Lower lobe of right lung (tissue), 2 donors: Measurements from ENCODE around the gene PTPRK. TPM values are rescaled to one million over a fixed set of nuclear protein-coding genes. Genes with fewer than 3 reads are reported as not detected.

Experiments
- ATAC-seq, 2 donors: fragments of 200-7000 bp; cut with Tn5 transposase; one replicate each; pipeline ENCODE4 v1.9.1; 2020 to 2022; ENCODE audit warnings: mild to moderate bottlenecking in 2 of 2, moderate library complexity in 2 of 2
- DNase-seq: peaks from one replicate; pipeline ENCODE4 v3.0.0-alpha.2; 2020
- H3K27ac ChIP-seq: fragments of 200-600 bp; one replicate; pipeline ENCODE4 v1.8.0; 2022
- H3K27me3 ChIP-seq: fragments of 200-600 bp; one replicate; pipeline ENCODE4 v1.8.0; 2022; ENCODE audit warnings: low read depth
- H3K36me3 ChIP-seq: fragments of 200-600 bp; one replicate; pipeline ENCODE4 v1.8.0; 2022; ENCODE audit warnings: mild to moderate bottlenecking
- H3K4me1 ChIP-seq: fragments of 200-600 bp; one replicate; pipeline ENCODE4 v1.8.0; 2022
- H3K4me3 ChIP-seq: fragments of 200-600 bp; one replicate; pipeline ENCODE4 v1.8.0; 2022; ENCODE audit warnings: mild to moderate bottlenecking
- H3K9me3 ChIP-seq: fragments of 200-600 bp; one replicate; pipeline ENCODE4 v1.8.0; 2022
- intact Hi-C: fragments of 100-400 bp; cut with DNase I; formaldehyde crosslinking; loops from one replicate; pipeline ENCODE4 v1.11.0; 2022
- total RNA-seq: library from RNA; stranded (reverse); fragmentation: NEBNext Ultra II Directional; extraction: Animal tissue kit (Norgen Biotek cat#: 25700); gene quantifications from one replicate; pipeline ENCODE4 v1.2.1, GENCODE V29; 2021
- TF ChIP-seq, protein P1 (sequence below): fragments of 200-600 bp; IDR thresholded peaks from one replicate; pipeline ENCODE4 v1.8.0; 2022; ENCODE audit warnings: antibody characterized with exemption, mild to moderate bottlenecking
- donor health status: DM: no; HTN: yes; CAD: no; lungs with severe emphysema.

The PTPRK gene
- total RNA-seq, 1 donor from 2014 or later: 62.7 TPM

DNA sequence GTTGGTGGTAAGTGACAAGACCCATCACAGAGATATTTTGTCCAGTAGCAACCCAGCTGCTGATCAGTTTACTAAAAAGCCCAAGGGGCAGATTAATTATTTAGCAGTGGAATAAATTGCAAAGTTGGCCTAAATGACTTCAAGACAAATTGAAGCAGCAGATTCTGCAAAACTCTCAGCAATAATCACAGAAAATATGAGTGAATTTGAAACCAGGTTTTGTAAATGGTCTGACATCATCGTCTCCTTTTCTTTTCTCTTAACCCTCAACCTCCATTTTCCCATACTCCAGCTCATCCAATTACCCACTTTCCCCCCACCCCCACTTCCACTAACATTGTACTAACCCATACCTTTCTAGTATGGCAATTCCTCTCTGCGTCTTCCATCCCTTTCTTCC lies 11.3 kb upstream of the PTPRK start:
- no peak overlapping the region for H3K27ac ChIP-seq
- no peak for ATAC-seq

DNA sequence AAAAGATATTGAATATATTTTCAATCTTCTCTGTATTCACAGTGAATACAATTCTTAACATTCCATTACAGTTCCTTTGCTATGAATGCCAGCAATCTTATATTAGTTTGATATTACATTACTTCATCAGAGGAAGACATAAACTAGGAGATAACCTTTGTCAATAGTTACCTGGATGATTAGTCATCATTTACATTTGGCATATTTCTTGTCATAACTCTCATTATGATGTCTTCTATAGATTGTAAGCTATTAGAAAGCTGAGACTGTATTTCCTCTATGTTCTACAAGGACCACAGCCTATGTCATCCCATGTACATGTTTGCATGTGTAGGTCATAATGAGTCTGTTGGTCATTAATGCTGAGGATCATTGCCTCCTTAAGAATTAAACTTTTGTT lies 7.8 kb upstream of the PTPRK start:
- H3K4me3 ChIP-seq: no peak overlapping the region
- DNase-seq (no peak), ATAC-seq (no peak)
- no peak overlapping the region for H3K27ac ChIP-seq
- no peaks in the 10 kb centered on the region for H3K9me3 ChIP-seq
- TF ChIP-seq, protein P1, sequence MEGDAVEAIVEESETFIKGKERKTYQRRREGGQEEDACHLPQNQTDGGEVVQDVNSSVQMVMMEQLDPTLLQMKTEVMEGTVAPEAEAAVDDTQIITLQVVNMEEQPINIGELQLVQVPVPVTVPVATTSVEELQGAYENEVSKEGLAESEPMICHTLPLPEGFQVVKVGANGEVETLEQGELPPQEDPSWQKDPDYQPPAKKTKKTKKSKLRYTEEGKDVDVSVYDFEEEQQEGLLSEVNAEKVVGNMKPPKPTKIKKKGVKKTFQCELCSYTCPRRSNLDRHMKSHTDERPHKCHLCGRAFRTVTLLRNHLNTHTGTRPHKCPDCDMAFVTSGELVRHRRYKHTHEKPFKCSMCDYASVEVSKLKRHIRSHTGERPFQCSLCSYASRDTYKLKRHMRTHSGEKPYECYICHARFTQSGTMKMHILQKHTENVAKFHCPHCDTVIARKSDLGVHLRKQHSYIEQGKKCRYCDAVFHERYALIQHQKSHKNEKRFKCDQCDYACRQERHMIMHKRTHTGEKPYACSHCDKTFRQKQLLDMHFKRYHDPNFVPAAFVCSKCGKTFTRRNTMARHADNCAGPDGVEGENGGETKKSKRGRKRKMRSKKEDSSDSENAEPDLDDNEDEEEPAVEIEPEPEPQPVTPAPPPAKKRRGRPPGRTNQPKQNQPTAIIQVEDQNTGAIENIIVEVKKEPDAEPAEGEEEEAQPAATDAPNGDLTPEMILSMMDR: no peak
- no peaks in the 10 kb centered on the region for H3K27me3 ChIP-seq
- no peaks in the 10 kb centered on the region for H3K4me1 ChIP-seq
- H3K36me3 ChIP-seq: no peaks in the 10 kb centered on the region
- intact Hi-C loops: no loop called here

More for the DNA sequence above, 11.3 kb upstream of the PTPRK start:
- no peaks in the 10 kb centered on the region for H3K9me3 ChIP-seq
- DNase-seq: no peak
- intact Hi-C loops: no loop called here
- no peaks in the 10 kb centered on the region for H3K36me3 ChIP-seq
- H3K4me1 ChIP-seq: no peaks in the 10 kb centered on the region
- H3K27me3 ChIP-seq: no peaks in the 10 kb centered on the region
- TF ChIP-seq, protein P1: no peak
- no peak overlapping the region for H3K4me3 ChIP-seq

DNA sequence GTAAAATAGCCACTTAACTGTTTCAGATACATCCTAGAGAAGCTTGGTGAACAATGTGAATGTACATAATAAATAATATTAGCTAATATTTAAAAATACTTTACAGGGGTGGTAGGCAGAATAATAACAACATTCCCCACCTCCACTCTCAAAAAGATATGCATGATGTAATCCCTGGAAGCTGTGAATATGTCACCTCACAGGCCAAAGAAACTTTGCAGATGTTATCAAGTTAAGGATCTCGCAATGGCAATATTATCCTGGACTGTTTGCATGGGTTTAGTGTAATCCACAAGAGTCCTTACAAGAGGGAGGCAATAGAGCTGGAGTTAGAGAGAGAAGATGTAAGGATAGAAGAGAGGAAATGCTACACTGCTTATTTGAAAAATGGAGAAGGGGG lies 7.0 kb upstream of the PTPRK start:
- Histone ChIP-seq H3K4me1 (no peaks in the 10 kb centered on the region), H3K9me3 (no peaks in the 10 kb centered on the region), H3K27ac (no peak overlapping the region), H3K27me3 (no peaks in the 10 kb centered on the region), H3K4me3 (no peak overlapping the region), H3K36me3 (no peaks in the 10 kb centered on the region)
- TF ChIP-seq, protein P1: no peak
- intact Hi-C loops: no loop called here
- ATAC-seq: no peak
- DNase-seq: no peak

DNA sequence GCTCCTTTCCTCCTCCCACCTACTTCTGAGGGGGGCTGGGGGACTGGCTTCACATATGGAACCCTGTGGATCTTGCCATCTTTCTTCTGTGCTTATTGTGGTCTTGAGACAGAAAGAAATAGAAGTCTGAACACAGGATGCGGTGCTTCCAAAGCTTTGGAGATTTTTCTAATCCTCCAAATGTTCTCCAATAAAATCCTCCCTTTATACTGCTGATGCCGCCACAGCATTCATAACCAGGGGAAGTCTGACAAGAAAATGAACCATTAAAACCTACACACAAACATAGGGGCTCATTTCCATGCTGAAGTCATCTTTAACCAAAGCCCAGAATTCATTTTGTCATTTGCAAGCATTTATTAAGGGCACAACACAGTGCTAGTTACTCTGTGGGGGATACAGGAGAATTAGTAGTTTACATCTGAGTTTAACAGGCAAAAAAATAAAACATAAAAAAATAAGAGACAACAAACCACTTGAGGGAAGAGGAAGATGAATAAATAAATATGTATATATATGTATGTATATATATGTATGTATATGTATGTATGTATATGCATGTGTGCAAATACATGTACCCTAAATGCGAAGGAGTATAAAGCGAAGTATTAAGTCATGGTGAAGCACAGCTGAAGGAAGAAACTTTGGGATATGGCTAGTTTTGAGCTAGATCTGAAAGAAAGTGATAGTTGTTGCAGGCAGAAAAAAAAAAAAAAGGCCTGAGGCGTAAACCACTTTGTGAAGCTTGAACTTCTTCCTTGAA lies 5.9 kb upstream of the PTPRK start:
- DNase-seq (no peak), ATAC-seq (no peak)
- Histone ChIP-seq H3K36me3 (no peaks in the 10 kb centered on the region), H3K9me3 (no peaks in the 10 kb centered on the region), H3K4me3 (no peak overlapping the region), H3K4me1 (peaks cover 2% of the 10 kb centered on the region), H3K27ac (no peak overlapping the region), H3K27me3 (no peaks in the 10 kb centered on the region)
- intact Hi-C loops: no loop called here
- TF ChIP-seq, protein P1: no peak

DNA sequence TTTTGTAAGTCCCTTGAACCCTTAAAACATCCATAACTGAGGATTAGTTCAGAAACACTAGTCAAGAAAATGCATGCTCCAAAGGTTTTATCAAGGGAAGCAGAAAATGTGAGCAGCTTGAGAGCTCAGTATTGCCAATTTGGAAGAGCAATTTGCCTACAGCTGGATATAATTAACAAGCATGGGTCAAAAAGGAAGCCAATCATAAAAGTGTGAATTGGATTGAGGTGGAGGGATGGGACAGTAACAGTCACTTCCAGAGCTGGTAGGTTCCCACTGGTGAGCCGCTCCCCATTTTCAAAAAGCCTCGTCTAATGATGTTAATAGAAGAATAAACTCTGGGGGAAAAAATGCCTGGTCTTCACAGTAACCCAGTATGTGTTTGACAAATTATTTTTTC lies 5.0 kb upstream of the PTPRK start:
- TF ChIP-seq, protein P1: no peak
- ATAC-seq (no peak), DNase-seq (no peak)
- no peaks in the 10 kb centered on the region for H3K27me3 ChIP-seq
- H3K4me3 ChIP-seq: no peak overlapping the region
- intact Hi-C loops: no loop called here
- H3K36me3 ChIP-seq: no peaks in the 10 kb centered on the region
- no peak overlapping the region for H3K27ac ChIP-seq
- peaks cover 7% of the 10 kb centered on the region for H3K4me1 ChIP-seq
- H3K9me3 ChIP-seq: no peaks in the 10 kb centered on the region
